NT2/D1 (cell line): ENCODE results near the gene CARMIL1.

Experiments
- DNase-seq: peaks from one replicate; pipeline ENCODE4 v3.0.0-alpha.2; 2011; ENCODE audit warnings: low read depth, low spot score
- H3K27me3 ChIP-seq: 2 replicates; pipeline ENCODE4 v1.6.0; 2011; ENCODE audit warnings: mild to moderate bottlenecking; ENCODE audit not compliant: insufficient read length, insufficient read depth
- H3K36me3 ChIP-seq: 2 replicates; pipeline ENCODE4 v1.6.1; 2011; ENCODE audit warnings: mild to moderate bottlenecking, low read length, mixed read lengths; ENCODE audit not compliant: insufficient read depth, insufficient read length
- H3K4me1 ChIP-seq: 2 replicates; pipeline ENCODE4 v1.5.1; 2011; ENCODE audit not compliant: insufficient read depth, insufficient read length
- H3K4me3 ChIP-seq: 2 replicates; pipeline ENCODE4 v1.5.1; 2011; ENCODE audit warnings: low read depth; ENCODE audit not compliant: insufficient read length
- H3K9ac ChIP-seq: 2 replicates; pipeline ENCODE4 v1.6.0; 2011; ENCODE audit warnings: low read depth; ENCODE audit not compliant: insufficient read length
- H3K9me3 ChIP-seq: 2 replicates; pipeline ENCODE4 v1.5.1; 2011; ENCODE audit warnings: mild to moderate bottlenecking, low read length; ENCODE audit not compliant: insufficient read depth
- SUZ12 ChIP-seq: IDR thresholded peaks from 2 replicates; pipeline ENCODE4 v1.6.1; 2011; ENCODE audit not compliant: insufficient read length, insufficient read depth; ENCODE audit errors: extremely low read depth
- YY1 ChIP-seq: IDR thresholded peaks from 2 replicates; pipeline ENCODE4 v1.6.1; 2011; ENCODE audit not compliant: insufficient read length, insufficient read depth
- ZNF274 ChIP-seq: IDR thresholded peaks from 2 replicates; pipeline ENCODE4 v1.6.1; 2011; ENCODE audit warnings: mild to moderate bottlenecking, low read depth, low read length

Gene CARMIL1

GRCh38 chr6:25630508-25631278 is 351.5 kb downstream of the CARMIL1 start:
- Histone ChIP-seq H3K36me3 (no peaks in the 10 kb centered on the region), H3K4me1 (peaks cover 2% of the 10 kb centered on the region), H3K27me3 (no peaks in the 10 kb centered on the region), H3K9me3 (no peaks in the 10 kb centered on the region), H3K9ac (no peak overlapping the region), H3K4me3 (no peak overlapping the region)
- DNase-seq, result no peak
- TF ChIP-seq ZNF274, result no peak
- no peak for TF ChIP-seq YY1
- TF ChIP-seq SUZ12, result no peak

GRCh38 chr6:25635886-25636317 is 356.7 kb downstream of the CARMIL1 start:
- no peak for DNase-seq
- Histone ChIP-seq H3K9me3 (no peaks in the 10 kb centered on the region), H3K4me1 (no peaks in the 10 kb centered on the region), H3K4me3 (no peak overlapping the region), H3K9ac (no peak overlapping the region), H3K36me3 (no peaks in the 10 kb centered on the region), H3K27me3 (no peaks in the 10 kb centered on the region)
- TF ChIP-seq SUZ12 (no peak), ZNF274 (no peak), YY1 (no peak)

GRCh38 chr6:25637211-25637610 is 358.0 kb downstream of the CARMIL1 start:
- Histone ChIP-seq H3K4me3 (no peak overlapping the region), H3K36me3 (no peaks in the 10 kb centered on the region), H3K9me3 (no peaks in the 10 kb centered on the region), H3K4me1 (no peaks in the 10 kb centered on the region), H3K9ac (no peak overlapping the region), H3K27me3 (no peaks in the 10 kb centered on the region)
- no peak for DNase-seq
- TF ChIP-seq YY1 (no peak), SUZ12 (no peak)

GRCh38 chr6:25637960-25638434 is 358.8 kb downstream of the CARMIL1 start:
- no peak overlapping the region for H3K4me3 ChIP-seq
- no peaks in the 10 kb centered on the region for H3K36me3 ChIP-seq
- H3K9ac ChIP-seq, result no peak overlapping the region
- no peaks in the 10 kb centered on the region for H3K27me3 ChIP-seq
- no peak for DNase-seq
- H3K4me1 ChIP-seq, result no peaks in the 10 kb centered on the region
- TF ChIP-seq ZNF274 (no peak), SUZ12 (no peak), YY1 (no peak)
- H3K9me3 ChIP-seq, result no peaks in the 10 kb centered on the region

GRCh38 chr6:25639653-25640052 is 360.5 kb downstream of the CARMIL1 start:
- Histone ChIP-seq H3K4me3 (no peak overlapping the region), H3K36me3 (no peaks in the 10 kb centered on the region), H3K4me1 (no peaks in the 10 kb centered on the region), H3K9me3 (no peaks in the 10 kb centered on the region), H3K27me3 (no peaks in the 10 kb centered on the region), H3K9ac (no peak overlapping the region)
- no peak for TF ChIP-seq YY1
- no peak for TF ChIP-seq SUZ12
- no peak for TF ChIP-seq ZNF274
- DNase-seq, result no peak

GRCh38 chr6:25640446-25640845 is 361.3 kb downstream of the CARMIL1 start:
- H3K9me3 ChIP-seq, result no peaks in the 10 kb centered on the region
- no peak overlapping the region for H3K4me3 ChIP-seq
- no peaks in the 10 kb centered on the region for H3K27me3 ChIP-seq
- no peaks in the 10 kb centered on the region for H3K36me3 ChIP-seq
- H3K4me1 ChIP-seq, result no peaks in the 10 kb centered on the region
- TF ChIP-seq SUZ12 (no peak), YY1 (no peak), ZNF274 (no peak)
- no peak overlapping the region for H3K9ac ChIP-seq
- DNase-seq, result no peak

GRCh38 chr6:25640891-25641290 is 361.7 kb downstream of the CARMIL1 start:
- no peaks in the 10 kb centered on the region for H3K36me3 ChIP-seq
- H3K9ac ChIP-seq, result no peak overlapping the region
- no peak overlapping the region for H3K4me3 ChIP-seq
- DNase-seq, result no peak
- TF ChIP-seq ZNF274 (no peak), SUZ12 (no peak), YY1 (no peak)
- H3K27me3 ChIP-seq, result no peaks in the 10 kb centered on the region
- no peaks in the 10 kb centered on the region for H3K9me3 ChIP-seq
- H3K4me1 ChIP-seq, result no peaks in the 10 kb centered on the region
